Adrenal gland (tissue), 12 donors: Measurements from ENCODE around the gene KCNIP1. TPM values are rescaled to one million over a fixed set of nuclear protein-coding genes. Genes with fewer than 3 reads are reported as not detected.
A peak's percentile ranks its signal among the peaks of the same experiment; 100 is the strongest.

Experiments used
- DNase-seq, 7 donors: peaks; one replicate each; pipeline ENCODE4 v3.0.0-alpha.2; 2019 to 2020
- H3K27ac ChIP-seq, 5 donors: fragments of 200-600 bp; sonication (generic) in 4 of 5; 1 replicate in 3 of 5; 2 replicates in 2 of 5; pipeline versions ENCODE4 v1.5.1 to v1.8.0; 2016 to 2020; ENCODE audit warnings: mild to moderate bottlenecking in 1 of 5
- H3K27me3 ChIP-seq: fragments of 200-600 bp; 2 replicates; pipeline ENCODE4 v1.8.0; 2021
- H3K36me3 ChIP-seq, 2 donors: fragments of 200-600 bp; replicated peaks in 1 of 2; 1 replicate in 1 of 2; 2 replicates in 1 of 2; pipeline versions ENCODE4 v1.5.1 to v1.8.0; 2018 to 2022
- H3K4me1 ChIP-seq, 2 donors: fragments of 200-600 bp; replicated peaks in 1 of 2; 1 replicate in 1 of 2; 2 replicates in 1 of 2; pipeline versions ENCODE4 v1.5.1 to v1.8.0; 2018 to 2021
- H3K4me3 ChIP-seq, 4 donors: fragments of 200-600 bp; sonication (generic) in 3 of 4; one replicate each; pipeline ENCODE4 v1.5.1; 2016 to 2018
- H3K9me3 ChIP-seq, 3 donors: fragments of 200-600 bp; sonication (generic) in 1 of 3; replicated peaks in 1 of 3; 1 replicate in 2 of 3; 2 replicates in 1 of 3; pipeline versions ENCODE4 v1.5.1 to v1.8.0; 2016 to 2021
- CTCF ChIP-seq, 6 experiments: fragments of 450-650 bp in 4 of 6; fragments of 200-600 bp in 2 of 6; sonication (generic) in 1 of 6; IDR thresholded peaks; 1 replicate in 5 of 6; 2 replicates in 1 of 6; pipeline versions ENCODE4 v1.5.1 to v1.8.0; 2016 to 2021; ENCODE audit warnings: antibody characterized with exemption in 6 of 6, mild to moderate bottlenecking in 2 of 6, moderate library complexity in 1 of 6
- POLR2A ChIP-seq, 2 donors: fragments of 450-650 bp; IDR thresholded peaks; one replicate each; pipeline ENCODE4 v1.6.1; 2017; ENCODE audit warnings: antibody characterized with exemption in 2 of 2, mild to moderate bottlenecking in 2 of 2, moderate library complexity in 1 of 2
- WGBS, 4 donors: extraction: QIAGEN DNeasy Blood & Tissue Kit in 2 of 4; methylation state at CpG; one replicate each; pipeline versions ENCODE4 v1.1.5 to v1.1.7; 2013 to 2017; 5-methylcytosine and 5-hydroxymethylcytosine counted together
- intact Hi-C, 2 donors: fragments of 100-400 bp; cut with DNase I; formaldehyde crosslinking; loops; one replicate each; pipeline versions ENCODE4 v1.14.1 to v1.15.0; 2022 to 2023
- polyA plus RNA-seq, 3 donors: library from polyadenylated mRNA; stranded (reverse); fragments of 200-250 nt in 2 of 3; fragments of 350-450 nt in 1 of 3; fragmentation: Illumina TruSeq in 1 of 3; extraction: RNeasy Lipid Tissue Mini Kit (QIAGEN cat#74804) in 1 of 3; gene quantifications; one replicate each; pipeline ENCODE4 v1.2.3, GENCODE V29; 2013 to 2014
- total RNA-seq, 9 donors: library from RNA; depleted of rRNA in 4 of 9; stranded (reverse); fragments of >200 nt in 4 of 9; fragments of 120-200 nt in 1 of 9; fragmentation: NEBNext Ultra II Directional in 1 of 9; extraction: Animal tissue kit (Norgen Biotek cat#: 25700) in 1 of 9; gene quantifications; one replicate each; pipeline versions ENCODE4 v1.1.0 to v1.2.4, GENCODE V29; 2013 to 2023
- donor health status: healthy with polysubstance abuse.
- donor health status: Bipolar disorder and iron deficiency.
- donor health status: DM: yes; HTN: yes; CAD: no.
- donor health status: DM: no; HTN: no; CAD: no.
- donor health status: DM: no; HTN: no; CAD: no.
- donor health status: DM: yes; HTN: yes; CAD: no.

Gene KCNIP1
- total and polyA plus RNA-seq, 12 donors = 0.14 to 12.6 (median 1.7) TPM; not detected in 1

GRCh38 chr5:170497311-170498038 is 6.3 kb upstream of the KCNIP1 start:
- Histone ChIP-seq H3K4me3 (no peak overlapping the region), H3K27me3 (no peaks in the 10 kb centered on the region), H3K9me3 (no peaks in the 10 kb centered on the region), H3K36me3 (no peaks in the 10 kb centered on the region), H3K27ac (no peak overlapping the region), H3K4me1 (no peaks in the 10 kb centered on the region)
- intact Hi-C loops = no loop called here
- 63 to 71% (median 66%) methylated on average over 7 to 13 of the region's 13 CpGs for WGBS, 4 donors
- no peak for TF ChIP-seq CTCF (IDR thresholded peaks at IDR 0.05)
- no peak for TF ChIP-seq POLR2A (IDR thresholded peaks at IDR 0.05)
- peak in 2 of 7 donors; percentile 22 to 69 for DNase-seq

GRCh38 chr5:170498811-170499351 is 4.9 kb upstream of the KCNIP1 start:
- intact Hi-C loops = no loop called here
- H3K4me1 ChIP-seq = no peaks in the 10 kb centered on the region
- H3K9me3 ChIP-seq = no peaks in the 10 kb centered on the region
- 91 to 97% (median 94%) methylated on average over 5 of the region's 5 CpGs for WGBS, 4 donors
- H3K27me3 ChIP-seq = peaks cover under 1% of the 10 kb centered on the region
- H3K36me3 ChIP-seq = no peaks in the 10 kb centered on the region
- H3K4me3 ChIP-seq = no peak overlapping the region
- no peak overlapping the region for H3K27ac ChIP-seq
- no peak for TF ChIP-seq CTCF (IDR thresholded peaks at IDR 0.05)
- TF ChIP-seq POLR2A (IDR thresholded peaks at IDR 0.05) = no peak
- DNase-seq = no peak

- Histone ChIP-seq H3K27ac (no peak overlapping the region), H3K4me3 (no peak overlapping the region), H3K36me3 (no peaks in the 10 kb centered on the region), H3K27me3 (peaks cover 8% of the 10 kb centered on the region), H3K4me1 (peaks cover 0 to 5% of the 10 kb centered on the region in 2 donors), H3K9me3 (no peaks in the 10 kb centered on the region)
- no peak for TF ChIP-seq CTCF (IDR thresholded peaks at IDR 0.05)
- TF ChIP-seq POLR2A (IDR thresholded peaks at IDR 0.05) = no peak
- 93 to 100% (median 96%) methylated on average over 2 of the region's 2 CpGs for WGBS, 4 donors
- no peak for DNase-seq
- intact Hi-C loops = no loop called here
Measured at GRCh38 chr5:170499621-170500020, 4.2 kb upstream of the KCNIP1 start.

- WGBS, 4 donors = 83 to 100% (median 94%) methylated on average over 1 of the region's 1 CpG
- H3K27ac ChIP-seq = no peak overlapping the region
- H3K27me3 ChIP-seq = peaks cover 12% of the 10 kb centered on the region
- H3K36me3 ChIP-seq = no peaks in the 10 kb centered on the region
- intact Hi-C loops = no loop called here
- DNase-seq = no peak
- TF ChIP-seq POLR2A (IDR thresholded peaks at IDR 0.05) (no peak), CTCF (IDR thresholded peaks at IDR 0.05) (no peak)
- peaks cover 0 to 5% of the 10 kb centered on the region in 2 donors for H3K4me1 ChIP-seq
- H3K9me3 ChIP-seq = no peaks in the 10 kb centered on the region
- no peak overlapping the region for H3K4me3 ChIP-seq
Measured at GRCh38 chr5:170501361-170501760, 2.5 kb upstream of the KCNIP1 start.
